B cell (primary cell): ENCODE results near the gene HSPBP1. TPM values are rescaled to one million over a fixed set of nuclear protein-coding genes. Genes with fewer than 3 reads are reported as not detected.

Experiments used
- ATAC-seq: fragments of 200-7000 bp; cut with Tn5 transposase; one replicate; pipeline ENCODE4 v1.10.0; 2021; ENCODE audit warnings: low read depth, mild to moderate bottlenecking, moderate number of reproducible peaks, moderate library complexity
- CTCF ChIA-PET: fragments of 350-600 bp; sonication (Branson Sonifier 250); formaldehyde crosslinking; loops from one replicate; lab custom pipeline; 2021; ENCODE audit warnings: antibody characterized with exemption, inconsistent platforms; lab: Charles Lee
- POLR2A ChIA-PET: fragments of 350-600 bp; sonication (Branson Sonifier 250); formaldehyde crosslinking; loops from one replicate; lab custom pipeline; 2021; ENCODE audit warnings: antibody characterized with exemption; lab: Charles Lee
- DNase-seq: peaks from one replicate; pipeline ENCODE4 v3.0.0; 2013
- H2AFZ ChIP-seq: 2 replicates; pipeline ENCODE4 v1.6.1; 2012; ENCODE audit warnings: mild to moderate bottlenecking, low read depth, low read length; ENCODE audit not compliant: insufficient read depth, poor library complexity, severe bottlenecking
- H3K27ac ChIP-seq, 2 donors: 1 replicate in 1 of 2; 2 replicates in 1 of 2; pipeline ENCODE4 v1.5.1; 2012 to 2013; ENCODE audit warnings: low read length in 2 of 2, mild to moderate bottlenecking in 2 of 2, moderate library complexity in 1 of 2
- H3K27me3 ChIP-seq, 4 experiments: fragments of 200-600 bp in 1 of 4; sonication (generic) in 1 of 4; replicated peaks in 1 of 4; 1 replicate in 2 of 4; 2 replicates in 2 of 4; pipeline versions ENCODE4 v1.6.1 to v1.7.0; 2013 to 2016; ENCODE audit warnings: low read length in 3 of 4, mild to moderate bottlenecking in 2 of 4, mixed read lengths in 1 of 4, moderate library complexity in 1 of 4; ENCODE audit not compliant: insufficient read depth in 4 of 4, control insufficient read depth in 3 of 4; ENCODE audit errors: control extremely low read depth in 1 of 4
- H3K36me3 ChIP-seq, 2 experiments: replicated peaks in 1 of 2; 1 replicate in 1 of 2; 2 replicates in 1 of 2; pipeline versions ENCODE4 v1.6.1 to v1.7.1; 2013; ENCODE audit warnings: low read length in 1 of 2; ENCODE audit not compliant: insufficient read depth in 2 of 2, control insufficient read depth in 1 of 2; ENCODE audit errors: control extremely low read depth in 1 of 2, extremely low read depth in 1 of 2
- H3K4me1 ChIP-seq, 2 donors: fragments of 200-600 bp in 1 of 2; sonication (generic) in 1 of 2; 1 replicate in 1 of 2; 2 replicates in 1 of 2; pipeline versions ENCODE4 v1.5.1 to v1.6.1; 2013 to 2017; ENCODE audit warnings: low read length in 2 of 2; ENCODE audit not compliant: control insufficient read depth in 2 of 2, insufficient read depth in 2 of 2
- H3K4me2 ChIP-seq: replicated peaks from 2 replicates; pipeline ENCODE3; 2012; ENCODE audit warnings: mild to moderate bottlenecking, low read depth, low read length; ENCODE audit not compliant: poor library complexity, severe bottlenecking
- H3K4me3 ChIP-seq, 5 experiments: fragments of 200-600 bp in 1 of 5; sonication (generic) in 1 of 5; 1 replicate in 3 of 5; 2 replicates in 2 of 5; pipeline versions ENCODE4 v1.5.1 to v1.7.0; 2011 to 2016; ENCODE audit warnings: low read length in 4 of 5, mild to moderate bottlenecking in 4 of 5, low read depth in 2 of 5, control low read depth in 1 of 5, moderate library complexity in 1 of 5; ENCODE audit not compliant: insufficient read depth in 1 of 5; ENCODE audit errors: control extremely low read depth in 1 of 5, extremely low read depth in 1 of 5
- H3K79me2 ChIP-seq: fragments of 200-600 bp; sonication (generic); one replicate; pipeline ENCODE4 v1.6.0; 2016; ENCODE audit warnings: low read length; ENCODE audit not compliant: control insufficient read depth, insufficient read depth
- H3K9ac ChIP-seq: fragments of 200-600 bp; sonication (generic); 2 replicates; pipeline ENCODE4 v1.6.1; 2017; ENCODE audit warnings: mild to moderate bottlenecking, low read length, moderate library complexity
- H3K9me3 ChIP-seq, 3 donors: one replicate each; pipeline versions ENCODE4 v1.6.1 to v1.7.1; 2013; ENCODE audit warnings: low read length in 2 of 3; ENCODE audit not compliant: control insufficient read depth in 2 of 3, insufficient read depth in 1 of 3; ENCODE audit errors: control extremely low read depth in 1 of 3
- H4K20me1 ChIP-seq: 2 replicates; pipeline ENCODE4 v1.6.0; 2012; ENCODE audit warnings: mild to moderate bottlenecking, low read length; ENCODE audit not compliant: insufficient read depth, control insufficient read depth, poor library complexity, severe bottlenecking
- H3K27ac Mint-ChIP-seq: one replicate; pipeline ENCODE4 v1.8.0; 2021; ENCODE audit warnings: mixed read lengths
- H3K27me3 Mint-ChIP-seq: one replicate; pipeline ENCODE4 v1.8.0; 2021; ENCODE audit warnings: mixed read lengths
- H3K4me1 Mint-ChIP-seq: one replicate; pipeline ENCODE4 v1.8.0; 2021; ENCODE audit warnings: mixed read lengths
- H3K4me3 Mint-ChIP-seq: one replicate; pipeline ENCODE4 v1.8.0; 2021; ENCODE audit warnings: mixed read lengths
- H3K9me3 Mint-ChIP-seq: one replicate; pipeline ENCODE4 v1.8.0; 2022; ENCODE audit warnings: mixed read lengths; ENCODE audit not compliant: insufficient read depth
- EZH2 ChIP-seq: IDR thresholded peaks from 2 replicates; pipeline ENCODE4 v1.6.1; 2012; ENCODE audit warnings: borderline replicate concordance, low read depth, mild to moderate bottlenecking, moderate library complexity, low read length; ENCODE audit not compliant: insufficient read depth, poor library complexity, severe bottlenecking
- WGBS: methylation state at CpG from one replicate; pipeline ENCODE4 v1.1.5; 2013; ENCODE audit warnings: missing lambda C conversion rate; ENCODE audit not compliant: insufficient coverage; 5-methylcytosine and 5-hydroxymethylcytosine counted together
- intact Hi-C: fragments of 100-400 bp; cut with micrococcal nuclease; formaldehyde crosslinking; loops from one replicate; pipeline ENCODE4 v1.10.0; 2022
- polyA plus RNA-seq: library from polyadenylated mRNA; depleted of rRNA; stranded (reverse); fragments of >200 nt; gene quantifications from 2 replicates; pipeline ENCODE4 v1.2.3, GENCODE V29; 2012
- total RNA-seq, 2 donors: library from RNA; stranded (reverse); fragments of 120-200 nt in 1 of 2; gene quantifications; 1 replicate in 1 of 2; 2 replicates in 1 of 2; pipeline versions ENCODE4 v1.2.3 to v1.2.4, GENCODE V29; 2013 to 2022
- TF ChIP-seq, protein P1 (sequence below): fragments of 200-600 bp; IDR thresholded peaks from one replicate; pipeline ENCODE4 v1.8.0; 2022; ENCODE audit warnings: antibody characterized with exemption, mild to moderate bottlenecking

Gene HSPBP1
- total and polyA plus RNA-seq, 2 donors (not counting 1 experiment from before 2014, with no cell fraction given) = 15.6 to 19.0 TPM

DNA sequence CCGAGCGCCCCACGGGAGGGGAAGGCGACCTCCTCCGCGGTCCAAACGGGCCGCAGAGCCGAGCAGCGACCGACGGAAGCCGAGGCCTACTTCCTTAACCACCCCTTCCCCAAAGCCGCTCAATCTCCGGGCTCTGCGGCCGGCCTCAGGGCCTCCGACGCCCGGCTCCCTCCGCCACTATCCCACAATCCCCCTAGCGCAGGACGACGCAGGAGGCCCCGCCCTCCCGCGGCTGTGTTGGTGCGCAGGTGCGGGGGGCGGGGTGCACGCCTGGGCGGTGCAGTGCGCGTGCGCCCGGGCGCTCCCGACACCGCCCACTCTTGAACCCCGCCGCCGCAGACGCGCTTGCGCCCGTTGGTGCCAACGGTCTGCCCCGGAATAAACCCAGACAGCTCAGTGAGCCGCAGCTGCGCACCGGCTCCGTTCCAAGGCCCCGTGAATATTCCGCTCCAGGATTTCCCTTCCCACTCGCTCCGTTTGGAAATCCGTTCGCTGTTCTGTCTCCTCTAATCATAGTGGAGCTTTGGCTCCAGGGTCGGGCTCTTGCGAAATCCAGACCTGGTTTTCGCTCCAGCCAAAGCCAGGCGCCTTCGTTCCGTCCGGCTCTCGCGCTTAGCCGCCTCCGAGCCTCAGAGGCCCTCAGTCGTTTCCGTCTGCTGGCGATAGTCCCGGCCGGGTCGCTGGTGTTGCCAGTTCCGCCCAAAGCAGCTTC is 20.9 kb downstream of the HSPBP1 start, which contains the start of gene PPP6R1:
Gene PPP6R1, minus strand, starts transcription at position 190 of the 712 bp plus-strand sequence. CDS start 11,914 bp downstream, outside the sequence.
- ChIA-PET CTCF (interaction anchor here (0.9 to 1.8 kb wide), 12 partner anchors 21 to 348 kb away, joined by 3 to 14 read pairs (median 4); partner anchors contain the start of genes HSPBP1, ISOC2, KMT5C and TMEM238), POLR2A (interaction anchor here (0.6 to 2.3 kb wide), 13 partner anchors 8 to 383 kb away, joined by 3 to 23 read pairs (median 5); partner anchors contain the start of genes FIZ1, HSPBP1, SYT5 and TMEM238)
- Histone ChIP-seq H3K4me1 (peaks cover 43 to 49% of the 10 kb centered on the region in 2 donors), H3K27me3 (no peaks in the 10 kb centered on the region), H3K9ac (peak within 1 kb of the TSS; percentile 88), H3K79me2 (peaks cover 70% of the 10 kb centered on the region), H3K36me3 (peaks cover 0 to 2% of the 10 kb centered on the region in 2 experiments), H4K20me1 (peaks cover 39% of the 10 kb centered on the region), H3K4me2 (peak within 1 kb of the TSS; percentile 97), H3K9me3 (no peaks in the 10 kb centered on the region), H3K27ac (peak within 1 kb of the TSS; percentile 67 to 96), H3K4me3 (peak within 1 kb of the TSS; percentile 70 to 90 (median 80)), H2AFZ (peak within 1 kb of the TSS; percentile 69)
- H3K4me1 Mint-ChIP-seq = peaks cover 52% of the 10 kb centered on the region
- whole genome bisulfite sequencing = under 1% methylated on average over 73 of the region's 76 CpGs
- H3K9me3 Mint-ChIP-seq = no peaks in the 10 kb centered on the region
- peak within 1 kb of the TSS; percentile 96 for H3K4me3 Mint-ChIP-seq
- peak; percentile 77 for ATAC-seq
- H3K27ac Mint-ChIP-seq = peak within 1 kb of the TSS; percentile 99
- no peaks in the 10 kb centered on the region for H3K27me3 Mint-ChIP-seq
- DNase-seq = peak; percentile 98
- intact Hi-C loops = loop anchor here (1.0 to 10.0 kb wide), 12 partner anchors 17 to 395 kb away; partner anchors contain the start of genes HSPBP1, ISOC2, KMT5C and RPL28
- TF ChIP-seq, protein P1, sequence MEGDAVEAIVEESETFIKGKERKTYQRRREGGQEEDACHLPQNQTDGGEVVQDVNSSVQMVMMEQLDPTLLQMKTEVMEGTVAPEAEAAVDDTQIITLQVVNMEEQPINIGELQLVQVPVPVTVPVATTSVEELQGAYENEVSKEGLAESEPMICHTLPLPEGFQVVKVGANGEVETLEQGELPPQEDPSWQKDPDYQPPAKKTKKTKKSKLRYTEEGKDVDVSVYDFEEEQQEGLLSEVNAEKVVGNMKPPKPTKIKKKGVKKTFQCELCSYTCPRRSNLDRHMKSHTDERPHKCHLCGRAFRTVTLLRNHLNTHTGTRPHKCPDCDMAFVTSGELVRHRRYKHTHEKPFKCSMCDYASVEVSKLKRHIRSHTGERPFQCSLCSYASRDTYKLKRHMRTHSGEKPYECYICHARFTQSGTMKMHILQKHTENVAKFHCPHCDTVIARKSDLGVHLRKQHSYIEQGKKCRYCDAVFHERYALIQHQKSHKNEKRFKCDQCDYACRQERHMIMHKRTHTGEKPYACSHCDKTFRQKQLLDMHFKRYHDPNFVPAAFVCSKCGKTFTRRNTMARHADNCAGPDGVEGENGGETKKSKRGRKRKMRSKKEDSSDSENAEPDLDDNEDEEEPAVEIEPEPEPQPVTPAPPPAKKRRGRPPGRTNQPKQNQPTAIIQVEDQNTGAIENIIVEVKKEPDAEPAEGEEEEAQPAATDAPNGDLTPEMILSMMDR = no peak
- TF ChIP-seq EZH2 = no peak
